ENCODE measurements around the gene COTL1. TPM values are rescaled to one million over a fixed set of nuclear protein-coding genes. Genes with fewer than 3 reads are reported as not detected.

Gene COTL1
- total and polyA plus RNA-seq, 9 of the 15 experiments (the other 6 are each of a cell fraction or from before 2014, with no cell fraction given), result 27.7 to 185 (median 72.5) TPM

- TF ChIP-seq MGA (IDR thresholded peaks at IDR 0.05) (peak; percentile 79), ZNF699 (CRISPR knock-in tag; IDR thresholded peaks at IDR 0.05; ENCODE audit: insufficient replicate concordance) (no peak), CREB1 (IDR thresholded peaks at IDR 0.05) (no peak), CREB1 (CRISPR knock-in tag; IDR thresholded peaks at IDR 0.05) (peak; percentile 11; the same call in 1 of the 2 replicates), FOXA1 (IDR thresholded peaks at IDR 0.05; ENCODE audit: borderline replicate concordance) (no peak), MTF1 (CRISPR knock-in tag; IDR thresholded peaks at IDR 0.05; ENCODE audit: borderline replicate concordance) (no peak), ZNF431 (CRISPR knock-in tag; IDR thresholded peaks at IDR 0.05) (0 out of 2 replicates have a peak, but pooled peaks have one; percentile 8), ZSCAN32 (CRISPR knock-in tag; IDR thresholded peaks at IDR 0.05) (no peak), SIN3B (IDR thresholded peaks at IDR 0.05; ENCODE audit: low read depth) (no peak), ZNF124 (CRISPR knock-in tag; IDR thresholded peaks at IDR 0.05) (no peak), YY1 (IDR thresholded peaks at IDR 0.05; ENCODE audit: borderline replicate concordance in 1 of 3, control insufficient read depth in 1 of 3, extremely low read depth in 1 of 3, insufficient read depth in 3 of 3, insufficient read length in 1 of 3, insufficient replicate concordance in 2 of 3, low read depth in 1 of 3, low read length in 2 of 3) (peak in 1 of 3 experiments; percentile 6), FOXK1 (CRISPR knock-in tag; IDR thresholded peaks at IDR 0.05; ENCODE audit: borderline replicate concordance) (no peak), RBM17 (IDR thresholded peaks at IDR 0.05; ENCODE audit: borderline replicate concordance, low read depth, low read length) (no peak)
These were observed 662 bp downstream of the COTL1 start (continued) for GRCh38 chr16:84617041-84617790.

Data from K562 (cell line).